Thoracic aorta (tissue), 2 donors: ENCODE results near the gene ZNRF4. TPM values are rescaled to one million over a fixed set of nuclear protein-coding genes. Genes with fewer than 3 reads are reported as not detected.

ENCODE experiments used
- ATAC-seq: fragments of 150-250 bp; one replicate; pipeline ENCODE4 v1.8.0; 2017; ENCODE audit warnings: low read depth; ENCODE audit not compliant: insufficient number of reproducible peaks, low FRiP score
- DNase-seq: peaks from one replicate; pipeline ENCODE4 v3.0.0-alpha.2; 2020; ENCODE audit warnings: low spot score
- H3K27ac ChIP-seq, 2 donors: fragments of 200-600 bp; sonication (generic); 1 replicate in 1 of 2; 2 replicates in 1 of 2; pipeline ENCODE4 v1.5.1; 2016; ENCODE audit warnings: mild to moderate bottlenecking in 2 of 2, moderate library complexity in 2 of 2
- H3K27me3 ChIP-seq: fragments of 200-600 bp; sonication (generic); replicated peaks from 2 replicates; pipeline ENCODE4 v1.6.0; 2016; ENCODE audit warnings: mild to moderate bottlenecking; ENCODE audit not compliant: insufficient read depth
- H3K36me3 ChIP-seq: fragments of 200-600 bp; sonication (generic); one replicate; pipeline ENCODE4 v1.5.1; 2016
- H3K4me1 ChIP-seq, 2 donors: fragments of 200-600 bp; sonication (generic); 1 replicate in 1 of 2; 2 replicates in 1 of 2; pipeline versions ENCODE4 v1.5.1 to v1.6.0; 2016; ENCODE audit warnings: low read depth in 2 of 2, mild to moderate bottlenecking in 1 of 2; ENCODE audit not compliant: control insufficient read depth in 1 of 2
- H3K4me3 ChIP-seq: fragments of 200-600 bp; sonication (generic); 2 replicates; pipeline ENCODE4 v1.5.1; 2016; ENCODE audit warnings: mild to moderate bottlenecking
- H3K9me3 ChIP-seq: fragments of 200-600 bp; sonication (generic); 2 replicates; pipeline ENCODE4 v1.5.1; 2016
- CTCF ChIP-seq: fragments of 200-600 bp; sonication (generic); IDR thresholded peaks from one replicate; pipeline ENCODE4 v1.5.1; 2019; ENCODE audit warnings: antibody characterized with exemption
- total RNA-seq, 2 donors: library from RNA; depleted of rRNA; stranded (reverse); fragments of >200 nt; gene quantifications; one replicate each; pipeline versions ENCODE4 v1.1.0 to v1.2.3, GENCODE V29; 2016

ZNRF4 gene
- total RNA-seq, 2 donors from 2014 or later = not detected

- TF ChIP-seq CTCF = no peak
- DNase-seq (no peak), ATAC-seq (no peak)
- no peak overlapping the region for H3K4me3 ChIP-seq
- no peak overlapping the region for H3K27ac ChIP-seq
- peaks cover 7% of the 10 kb centered on the region for H3K27me3 ChIP-seq
- H3K36me3 ChIP-seq = no peaks in the 10 kb centered on the region
- peaks cover 2% of the 10 kb centered on the region for H3K9me3 ChIP-seq
- no peaks in the 10 kb centered on the region for H3K4me1 ChIP-seq
Measured at GRCh38 chr19:5487222-5487621, 32.0 kb downstream of the ZNRF4 start.

GRCh38 chr19:5489551-5489950 lies 34.3 kb downstream of the ZNRF4 start:
- ATAC-seq (no peak), DNase-seq (no peak)
- Histone ChIP-seq H3K27ac (no peak overlapping the region), H3K4me1 (no peaks in the 10 kb centered on the region), H3K27me3 (peaks cover 7% of the 10 kb centered on the region), H3K36me3 (no peaks in the 10 kb centered on the region), H3K9me3 (no peaks in the 10 kb centered on the region), H3K4me3 (no peak overlapping the region)
- no peak for TF ChIP-seq CTCF

- Histone ChIP-seq H3K27me3 (peaks cover 7% of the 10 kb centered on the region), H3K4me1 (no peaks in the 10 kb centered on the region), H3K36me3 (no peaks in the 10 kb centered on the region), H3K4me3 (no peak overlapping the region), H3K27ac (no peak overlapping the region), H3K9me3 (no peaks in the 10 kb centered on the region)
- DNase-seq (no peak), ATAC-seq (no peak)
- no peak for TF ChIP-seq CTCF
Measured at GRCh38 chr19:5491565-5491964, 36.3 kb downstream of the ZNRF4 start.

GRCh38 chr19:5492281-5492634 lies 37.0 kb downstream of the ZNRF4 start:
- Histone ChIP-seq H3K9me3 (no peaks in the 10 kb centered on the region), H3K36me3 (no peaks in the 10 kb centered on the region), H3K27ac (no peak overlapping the region), H3K4me3 (no peak overlapping the region), H3K4me1 (no peaks in the 10 kb centered on the region), H3K27me3 (peaks cover 7% of the 10 kb centered on the region)
- DNase-seq = no peak
- ATAC-seq = no peak
- TF ChIP-seq CTCF = no peak

- no peaks in the 10 kb centered on the region for H3K36me3 ChIP-seq
- H3K9me3 ChIP-seq = no peaks in the 10 kb centered on the region
- peaks cover 7% of the 10 kb centered on the region for H3K27me3 ChIP-seq
- ATAC-seq (no peak), DNase-seq (no peak)
- no peaks in the 10 kb centered on the region for H3K4me1 ChIP-seq
- no peak overlapping the region for H3K27ac ChIP-seq
- TF ChIP-seq CTCF = no peak
- H3K4me3 ChIP-seq = no peak overlapping the region
Measured at GRCh38 chr19:5492635-5493409, 37.6 kb downstream of the ZNRF4 start.
